Activated CD8-positive, alpha-beta memory T cell treated with anti-CD3 and anti-CD28 coated beads, Interleukin-2, amount 10 ng/mL, durations not matched to agents 7 days and 5 days (primary cell): ENCODE results near the gene CRIM1. TPM values are rescaled to one million over a fixed set of nuclear protein-coding genes. Genes with fewer than 3 reads are reported as not detected.

Source experiments
- ATAC-seq: fragments of 150-1000 bp; cut with Tn5 transposase; one replicate; pipeline ENCODE4 v1.10.0; 2021; ENCODE audit warnings: moderate library complexity
- CTCF ChIA-PET: fragments of 350-600 bp; sonication (Branson Sonifier 250); formaldehyde crosslinking; loops from one replicate; lab custom pipeline; 2021; ENCODE audit warnings: antibody characterized with exemption; lab: Charles Lee
- DNase-seq: peaks from one replicate; pipeline ENCODE4 v3.0.0-alpha.2; 2020
- H3K27ac Mint-ChIP-seq: one replicate; pipeline ENCODE4 v1.8.0; 2021; ENCODE audit warnings: mild to moderate bottlenecking, mixed read lengths
- H3K27me3 Mint-ChIP-seq: one replicate; pipeline ENCODE4 v1.8.0; 2021; ENCODE audit warnings: mixed read lengths
- H3K36me3 Mint-ChIP-seq: one replicate; pipeline ENCODE4 v1.8.0; 2021; ENCODE audit warnings: mild to moderate bottlenecking, mixed read lengths
- H3K4me1 Mint-ChIP-seq: one replicate; pipeline ENCODE4 v1.8.0; 2021; ENCODE audit warnings: mixed read lengths
- H3K4me3 Mint-ChIP-seq: one replicate; pipeline ENCODE4 v1.8.0; 2021; ENCODE audit warnings: mild to moderate bottlenecking, moderate library complexity, mixed read lengths
- H3K9me3 Mint-ChIP-seq: one replicate; pipeline ENCODE4 v1.8.0; 2022; ENCODE audit warnings: low read depth, mixed read lengths
- total RNA-seq, 2 experiments: library from RNA; stranded (reverse); gene quantifications; one replicate each; pipeline ENCODE4 v1.2.3, GENCODE V29; 2021

CRIM1 gene
- total RNA-seq, 2 experiments from 2014 or later = 12.6 to 17.6 TPM

GRCh38 chr2:36337354-36337753 lies 18.2 kb upstream of the CRIM1 start:
- DNase-seq = no peak
- peak; percentile 81 for ATAC-seq
- H3K27me3 Mint-ChIP-seq = peaks cover 5% of the 10 kb centered on the region
- CTCF ChIA-PET = interaction anchor here (0.8 to 1.5 kb wide), 5 partner anchors 9 to 19 kb away, joined by 3 to 6 read pairs (median 3); partner anchors contain the start of gene CRIM1
- peaks cover 2% of the 10 kb centered on the region for H3K36me3 Mint-ChIP-seq
- no peaks in the 10 kb centered on the region for H3K9me3 Mint-ChIP-seq
- no peak overlapping the region for H3K27ac Mint-ChIP-seq
- no peak overlapping the region for H3K4me3 Mint-ChIP-seq
- peaks cover 25% of the 10 kb centered on the region for H3K4me1 Mint-ChIP-seq

- CTCF ChIA-PET = interaction anchor here (1.1 to 1.5 kb wide), 5 partner anchors 11 to 18 kb away, joined by 3 to 6 read pairs (median 3); partner anchors contain the start of gene CRIM1
- peaks cover 5% of the 10 kb centered on the region for H3K27me3 Mint-ChIP-seq
- no peaks in the 10 kb centered on the region for H3K9me3 Mint-ChIP-seq
- H3K4me3 Mint-ChIP-seq = no peak overlapping the region
- DNase-seq (no peak), ATAC-seq (no peak)
- no peak overlapping the region for H3K27ac Mint-ChIP-seq
- peaks cover 25% of the 10 kb centered on the region for H3K4me1 Mint-ChIP-seq
- H3K36me3 Mint-ChIP-seq = peaks cover 2% of the 10 kb centered on the region
These were observed 17.3 kb upstream of the CRIM1 start for GRCh38 chr2:36338124-36338826.

GRCh38 chr2:36338827-36339145 lies 16.8 kb upstream of the CRIM1 start:
- Mint-ChIP-seq H3K36me3 (peaks cover 2% of the 10 kb centered on the region), H3K4me3 (no peak overlapping the region), H3K4me1 (peaks cover 21% of the 10 kb centered on the region), H3K27me3 (peaks cover 5% of the 10 kb centered on the region), H3K9me3 (no peaks in the 10 kb centered on the region), H3K27ac (no peak overlapping the region)
- no peak for ATAC-seq
- CTCF ChIA-PET = interaction anchor here (1.3 kb wide), 1 partner anchor 16 kb away, joined by 3 read pairs; no protein-coding TSS in a partner anchor
- DNase-seq = no peak

- Mint-ChIP-seq H3K27me3 (peaks cover 5% of the 10 kb centered on the region), H3K4me1 (peaks cover 20% of the 10 kb centered on the region), H3K9me3 (no peaks in the 10 kb centered on the region), H3K27ac (no peak overlapping the region), H3K4me3 (no peak overlapping the region), H3K36me3 (peaks cover 2% of the 10 kb centered on the region)
- CTCF ChIA-PET = no interaction called here
- no peak for ATAC-seq
- DNase-seq = no peak
These were observed 15.9 kb upstream of the CRIM1 start for GRCh38 chr2:36339607-36340218.

- H3K36me3 Mint-ChIP-seq = no peaks in the 10 kb centered on the region
- H3K9me3 Mint-ChIP-seq = no peaks in the 10 kb centered on the region
- CTCF ChIA-PET = no interaction called here
- no peak for ATAC-seq
- H3K27ac Mint-ChIP-seq = no peak overlapping the region
- H3K27me3 Mint-ChIP-seq = peaks cover 21% of the 10 kb centered on the region
- H3K4me3 Mint-ChIP-seq = no peak overlapping the region
- H3K4me1 Mint-ChIP-seq = peaks cover 2% of the 10 kb centered on the region
- DNase-seq = no peak
These were observed 12.0 kb upstream of the CRIM1 start for GRCh38 chr2:36343606-36344005.

GRCh38 chr2:36348721-36349120 lies 6.9 kb upstream of the CRIM1 start:
- no peak for DNase-seq
- Mint-ChIP-seq H3K4me1 (peaks cover 9% of the 10 kb centered on the region), H3K36me3 (no peaks in the 10 kb centered on the region), H3K27me3 (peaks cover 39% of the 10 kb centered on the region), H3K9me3 (no peaks in the 10 kb centered on the region), H3K27ac (no peak overlapping the region), H3K4me3 (no peak overlapping the region)
- no peak for ATAC-seq
- CTCF ChIA-PET = interaction anchor here (1.1 kb wide), 1 partner anchor 11 kb away, joined by 3 read pairs; no protein-coding TSS in a partner anchor

- peaks cover 45% of the 10 kb centered on the region for H3K27me3 Mint-ChIP-seq
- H3K27ac Mint-ChIP-seq = no peak overlapping the region
- no peak overlapping the region for H3K4me3 Mint-ChIP-seq
- no peaks in the 10 kb centered on the region for H3K36me3 Mint-ChIP-seq
- H3K9me3 Mint-ChIP-seq = no peaks in the 10 kb centered on the region
- ATAC-seq (no peak), DNase-seq (no peak)
- CTCF ChIA-PET = interaction anchor here (1.3 to 1.7 kb wide), 3 partner anchors 14 to 434 kb away, joined by 3 to 5 read pairs (median 4); no protein-coding TSS in a partner anchor
- H3K4me1 Mint-ChIP-seq = peaks cover 15% of the 10 kb centered on the region
These were observed 4.3 kb upstream of the CRIM1 start for GRCh38 chr2:36351291-36351690.

GRCh38 chr2:36351736-36352349 lies 3.7 kb upstream of the CRIM1 start:
- Mint-ChIP-seq H3K36me3 (no peaks in the 10 kb centered on the region), H3K4me1 (peaks cover 16% of the 10 kb centered on the region), H3K27ac (no peak overlapping the region), H3K9me3 (no peaks in the 10 kb centered on the region), H3K27me3 (peaks cover 46% of the 10 kb centered on the region), H3K4me3 (no peak overlapping the region)
- CTCF ChIA-PET = interaction anchor here (0.7 to 1.7 kb wide), 8 partner anchors 14 to 380 kb away, joined by 3 to 7 read pairs (median 4); no protein-coding TSS in a partner anchor
- no peak for DNase-seq
- no peak for ATAC-seq

- Mint-ChIP-seq H3K9me3 (no peaks in the 10 kb centered on the region), H3K4me3 (no peak overlapping the region), H3K4me1 (peaks cover 24% of the 10 kb centered on the region), H3K27ac (no peak overlapping the region), H3K27me3 (peaks cover 51% of the 10 kb centered on the region), H3K36me3 (no peaks in the 10 kb centered on the region)
- CTCF ChIA-PET = interaction anchor here (0.7 to 1.7 kb wide), 12 partner anchors 8 to 381 kb away, joined by 3 to 7 read pairs (median 3); no protein-coding TSS in a partner anchor
- ATAC-seq = no peak
- no peak for DNase-seq
These were observed 2.9 kb upstream of the CRIM1 start for GRCh38 chr2:36352701-36353100.

GRCh38 chr2:36354811-36355150 lies 797 bp upstream of the CRIM1 start:
- H3K36me3 Mint-ChIP-seq = no peaks in the 10 kb centered on the region
- CTCF ChIA-PET = interaction anchor here (0.9 to 1.3 kb wide), 2 partner anchors 17 to 377 kb away, joined by 3 to 4 read pairs; no protein-coding TSS in a partner anchor
- H3K4me1 Mint-ChIP-seq = peaks cover 35% of the 10 kb centered on the region
- DNase-seq = no peak
- H3K4me3 Mint-ChIP-seq = peak overlapping the region; percentile 58
- H3K9me3 Mint-ChIP-seq = no peaks in the 10 kb centered on the region
- H3K27me3 Mint-ChIP-seq = peaks cover 56% of the 10 kb centered on the region
- no peak for ATAC-seq
- peak overlapping the region; percentile 16 for H3K27ac Mint-ChIP-seq

GRCh38 chr2:36355890-36356297 lies 316 bp downstream of the CRIM1 start:
- peaks cover 35% of the 10 kb centered on the region for H3K4me1 Mint-ChIP-seq
- ATAC-seq = peak; percentile 60
- no peak overlapping the region for H3K27ac Mint-ChIP-seq
- H3K36me3 Mint-ChIP-seq = no peaks in the 10 kb centered on the region
- peaks cover 62% of the 10 kb centered on the region for H3K27me3 Mint-ChIP-seq
- DNase-seq = no peak
- CTCF ChIA-PET = interaction anchor here (1.0 to 1.9 kb wide), 4 partner anchors 18 to 384 kb away, joined by 3 to 6 read pairs (median 4); no protein-coding TSS in a partner anchor
- H3K4me3 Mint-ChIP-seq = peak overlapping the region; percentile 67
- no peaks in the 10 kb centered on the region for H3K9me3 Mint-ChIP-seq

GRCh38 chr2:36356298-36356989 lies 866 bp downstream of the CRIM1 start:
- Mint-ChIP-seq H3K9me3 (no peaks in the 10 kb centered on the region), H3K27ac (no peak overlapping the region), H3K36me3 (no peaks in the 10 kb centered on the region), H3K27me3 (peaks cover 57% of the 10 kb centered on the region), H3K4me3 (peak overlapping the region; percentile 81), H3K4me1 (peaks cover 33% of the 10 kb centered on the region)
- CTCF ChIA-PET = interaction anchor here (1.0 to 1.9 kb wide), 4 partner anchors 19 to 385 kb away, joined by 3 to 6 read pairs (median 4); no protein-coding TSS in a partner anchor
- DNase-seq (peak; percentile 60), ATAC-seq (peak; percentile 16)
